A549 (cell line): ENCODE results near the gene PRELID3B. TPM values are rescaled to one million over a fixed set of nuclear protein-coding genes. Genes with fewer than 3 reads are reported as not detected.

ENCODE experiments used
- ATAC-seq, 2 experiments: fragments of 200-7000 bp in 1 of 2; fragments of >200 bp in 1 of 2; cut with Nextera tagmentation in 1 of 2; cut with Tn5 transposase in 1 of 2; 3 replicates each; pipeline versions ENCODE4 v1.8.0 to v1.9.1; 2018 to 2020; ENCODE audit warnings: mild to moderate bottlenecking in 1 of 2, moderate library complexity in 1 of 2
- CTCF ChIA-PET: fragments of 300-600 bp; sonication (Branson Sonifier 250); formaldehyde crosslinking; extraction: SDS; loops from one replicate; lab custom pipeline; 2021; ENCODE audit warnings: antibody characterized with exemption, inconsistent platforms; lab: Yijun Ruan, JAX
- POLR2A ChIA-PET: fragments of 350-600 bp; formaldehyde crosslinking; extraction: SDS; loops from one replicate; lab custom pipeline; 2021; ENCODE audit warnings: antibody characterized with exemption, inconsistent platforms; lab: Yijun Ruan, JAX
- DNase-seq, 2 experiments: peaks; one replicate each; pipeline versions ENCODE4 v3.0.0 to v3.0.0-alpha.2; 2011 to 2016; ENCODE audit warnings: low read depth in 1 of 2, low spot score in 1 of 2
- FAIRE-seq: peaks from 2 replicates; lab custom pipeline; 2011; peaks lifted over from hg19 to GRCh38; lab: Jason Lieb, UNC
- H3K27ac ChIP-seq, 2 experiments: fragments of >200 bp; sonication (Bioruptor Twin); formaldehyde crosslinking; 3 replicates each; pipeline ENCODE4 v1.5.1; 2016 to 2017
- H3K4me1 ChIP-seq: fragments of >200 bp; sonication (Bioruptor Twin); formaldehyde crosslinking; 3 replicates; pipeline ENCODE4 v1.6.1; 2016
- H3K4me2 ChIP-seq: fragments of >200 bp; sonication (Bioruptor Twin); formaldehyde crosslinking; 3 replicates; pipeline ENCODE4 v1.6.1; 2016
- H3K4me3 ChIP-seq: fragments of >200 bp; sonication (Bioruptor Twin); formaldehyde crosslinking; 3 replicates; pipeline ENCODE4 v1.5.1; 2016
- H3K9me3 ChIP-seq: fragments of >200 bp; sonication (Bioruptor Twin); formaldehyde crosslinking; 3 replicates; pipeline ENCODE4 v1.6.1; 2016
- CHD2 ChIP-seq: fragments of 150-350 bp; IDR thresholded peaks from 2 replicates; pipeline ENCODE4 v1.6.1; 2014; ENCODE audit warnings: low read length; ENCODE audit not compliant: partially characterized antibody
- EHMT2 ChIP-seq: fragments of 200-600 bp; sonication (generic); IDR thresholded peaks from 2 replicates; pipeline ENCODE4 v1.6.1; 2016; ENCODE audit warnings: antibody characterized with exemption, low read depth, mild to moderate bottlenecking, moderate library complexity
- EP300 ChIP-seq, 2 experiments: fragments of >200 bp; sonication (Bioruptor Twin); formaldehyde crosslinking; IDR thresholded peaks; 2 replicates in 1 of 2; 3 replicates in 1 of 2; pipeline ENCODE4 v1.6.1; 2016 to 2017
- FOSL2 ChIP-seq, 2 experiments: fragments of 450-650 bp in 1 of 2; fragments of >200 bp in 1 of 2; sonication (Bioruptor Twin) in 1 of 2; formaldehyde crosslinking; IDR thresholded peaks; 2 replicates each; pipeline versions ENCODE4 v1.5.0 to v1.6.1; 2016 to 2020; ENCODE audit warnings: mild to moderate bottlenecking in 1 of 2, moderate library complexity in 1 of 2
- GATA3 ChIP-seq: IDR thresholded peaks from 2 replicates; pipeline ENCODE4 v1.6.1; 2012; ENCODE audit warnings: borderline replicate concordance
- HOXA7 ChIP-seq: fragments of 250-450 bp; sonication (Bioruptor Pico); IDR thresholded peaks from 2 replicates; pipeline ENCODE4 v1.5.0; 2020; ENCODE audit warnings: mild to moderate bottlenecking, moderate library complexity
- HOXB13 ChIP-seq: fragments of 250-450 bp; sonication (Bioruptor Pico); IDR thresholded peaks from 2 replicates; pipeline ENCODE4 v1.5.0; 2020; ENCODE audit warnings: low read depth, mild to moderate bottlenecking, moderate library complexity
- HOXB5 ChIP-seq: fragments of 250-450 bp; sonication (Bioruptor Pico); IDR thresholded peaks from 2 replicates; pipeline ENCODE4 v1.5.0; 2020; ENCODE audit warnings: mild to moderate bottlenecking, moderate library complexity
- KDM5A ChIP-seq: fragments of 200-600 bp; sonication (generic); IDR thresholded peaks from 2 replicates; pipeline ENCODE4 v1.6.1; 2016; ENCODE audit warnings: antibody characterized with exemption, mild to moderate bottlenecking
- MAZ ChIP-seq: fragments of 150-350 bp; IDR thresholded peaks from 2 replicates; pipeline ENCODE4 v1.6.1; 2014; ENCODE audit warnings: antibody characterized with exemption, low read depth, low read length, borderline replicate concordance
- MYC ChIP-seq: IDR thresholded peaks from 2 replicates; pipeline ENCODE4 v1.6.1; 2012; ENCODE audit warnings: mild to moderate bottlenecking, inconsistent platforms, low read length, improper control_type of control experiment, borderline replicate concordance
- NFE2L2 ChIP-seq: fragments of 150-350 bp; conservative IDR thresholded peaks from 2 replicates; pipeline ENCODE4 v1.6.1; 2014; ENCODE audit warnings: low read length
- POLR2AphosphoS2 ChIP-seq: conservative IDR thresholded peaks from 2 replicates; pipeline ENCODE4 v1.6.1; 2012; ENCODE audit warnings: low read length, improper control_type of control experiment, inconsistent platforms
- RCOR1 ChIP-seq: fragments of 150-350 bp; IDR thresholded peaks from 2 replicates; pipeline ENCODE4 v1.6.1; 2014; ENCODE audit warnings: antibody characterized with exemption, low read length, low read depth
- RFX5 ChIP-seq: fragments of 450-650 bp; IDR thresholded peaks from 2 replicates; pipeline ENCODE4 v1.7.1; 2014; ENCODE audit warnings: antibody characterized with exemption, mild to moderate bottlenecking, moderate library complexity
- SREBF2 ChIP-seq: fragments of 450-650 bp; IDR thresholded peaks from 2 replicates; pipeline ENCODE4 v1.6.1; 2014; ENCODE audit warnings: mild to moderate bottlenecking, moderate library complexity
- ZFP36 ChIP-seq: fragments of 450-650 bp; IDR thresholded peaks from 2 replicates; pipeline ENCODE4 v1.6.1; 2014; ENCODE audit warnings: borderline replicate concordance; ENCODE audit not compliant: partially characterized antibody
- ZNF302 ChIP-seq: fragments of 250-450 bp; sonication (Bioruptor Pico); IDR thresholded peaks from 2 replicates; pipeline ENCODE4 v1.9.0; 2021; ENCODE audit warnings: inconsistent platforms, mild to moderate bottlenecking, moderate library complexity
- WGBS: methylation state at CpG from one replicate; pipeline ENCODE4 v1.1.6; 2017; ENCODE audit errors: missing lambda C conversion rate; 5-methylcytosine and 5-hydroxymethylcytosine counted together
- polyA plus RNA-seq, 4 experiments: library from polyadenylated mRNA; depleted of rRNA in 3 of 4; stranded (reverse); fragments of >200 nt; fragmentation: RNase III in 1 of 4; extraction: RNeasy Plus Mini Kit Qiagen cat#74134 plus additional on column Dnase treatment in 1 of 4; gene quantifications; 2 replicates in 3 of 4; 3 replicates in 1 of 4; pipeline ENCODE4 v1.2.3, GENCODE V29; 2011 to 2017
- TF ChIP-seq, protein P1 (sequence below): fragments of 250-450 bp; sonication (Bioruptor Pico); IDR thresholded peaks from 2 replicates; pipeline ENCODE4 v1.5.0; 2021; ENCODE audit warnings: mild to moderate bottlenecking, moderate library complexity, borderline replicate concordance
- TF ChIP-seq, protein P2 (sequence below): IDR thresholded peaks from 2 replicates; pipeline ENCODE4 v1.6.1; 2012; ENCODE audit warnings: low read depth, borderline replicate concordance
- TF ChIP-seq, protein P3 (sequence below): fragments of >200 bp; sonication (Bioruptor Twin); formaldehyde crosslinking; IDR thresholded peaks from 3 replicates; pipeline ENCODE4 v1.6.1; 2016
- TF ChIP-seq, protein P4 (sequence below): fragments of 450-650 bp; IDR thresholded peaks from 2 replicates; pipeline ENCODE4 v1.6.1; 2014; ENCODE audit warnings: antibody characterized with exemption
- TF ChIP-seq, protein P5 (sequence below): IDR thresholded peaks from 2 replicates; pipeline ENCODE4 v1.6.1; 2012
- TF ChIP-seq, protein P6 (sequence below): fragments of >200 bp; sonication (Bioruptor Twin); formaldehyde crosslinking; IDR thresholded peaks from 3 replicates; pipeline ENCODE4 v1.5.1; 2016

Gene PRELID3B
- polyA plus RNA-seq, 2 of the 4 experiments (the other 2 are of a cell fraction), result 85.6 to 143 TPM

DNA sequence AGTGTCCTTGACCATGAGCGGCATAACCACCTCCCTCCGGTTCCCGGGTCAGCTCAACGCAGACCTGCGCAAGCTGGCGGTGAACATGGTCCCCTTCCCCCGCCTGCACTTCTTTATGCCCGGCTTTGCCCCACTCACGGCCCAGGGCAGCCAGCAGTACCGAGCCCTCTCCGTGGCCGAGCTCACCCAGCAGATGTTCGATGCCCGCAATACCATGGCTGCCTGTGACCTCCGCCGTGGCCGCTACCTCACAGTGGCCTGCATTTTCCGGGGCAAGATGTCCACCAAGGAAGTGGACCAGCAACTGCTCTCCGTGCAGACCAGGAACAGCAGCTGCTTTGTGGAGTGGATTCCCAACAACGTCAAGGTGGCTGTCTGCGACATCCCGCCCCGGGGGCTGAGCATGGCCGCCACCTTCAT lies 18.5 kb downstream of the PRELID3B start:
- ChIA-PET POLR2A (interaction anchor here (1.5 kb wide), 1 partner anchor 8 kb away, joined by 10 read pairs; the partner anchor contains the start of gene ATP5F1E), CTCF (interaction anchor here (1.0 to 1.2 kb wide), 2 partner anchors 8 to 9 kb away, joined by 3 read pairs; partner anchors contain the start of gene ATP5F1E)
- Histone ChIP-seq H3K4me2 (no peak overlapping the region), H3K4me3 (no peak overlapping the region)
- WGBS, result 92% methylated on average over 24 of the region's 24 CpGs
- TF ChIP-seq, protein P1, sequence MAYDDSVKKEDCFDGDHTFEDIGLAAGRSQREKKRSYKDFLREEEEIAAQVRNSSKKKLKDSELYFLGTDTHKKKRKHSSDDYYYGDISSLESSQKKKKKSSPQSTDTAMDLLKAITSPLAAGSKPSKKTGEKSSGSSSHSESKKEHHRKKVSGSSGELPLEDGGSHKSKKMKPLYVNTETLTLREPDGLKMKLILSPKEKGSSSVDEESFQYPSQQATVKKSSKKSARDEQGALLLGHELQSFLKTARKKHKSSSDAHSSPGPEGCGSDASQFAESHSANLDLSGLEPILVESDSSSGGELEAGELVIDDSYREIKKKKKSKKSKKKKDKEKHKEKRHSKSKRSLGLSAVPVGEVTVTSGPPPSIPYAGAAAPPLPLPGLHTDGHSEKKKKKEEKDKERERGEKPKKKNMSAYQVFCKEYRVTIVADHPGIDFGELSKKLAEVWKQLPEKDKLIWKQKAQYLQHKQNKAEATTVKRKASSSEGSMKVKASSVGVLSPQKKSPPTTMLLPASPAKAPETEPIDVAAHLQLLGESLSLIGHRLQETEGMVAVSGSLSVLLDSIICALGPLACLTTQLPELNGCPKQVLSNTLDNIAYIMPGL (CRISPR knock-in tag), result no peak
- TF ChIP-seq, all 56 proteins: peak for 0
- H3K9me3 ChIP-seq, result no peaks in the 10 kb centered on the region
- ATAC-seq, result no peak
- peaks cover 11% of the 10 kb centered on the region for H3K4me1 ChIP-seq
- FAIRE-seq, result no peak
- DNase-seq, result no peak
- no peak overlapping the region for H3K27ac ChIP-seq

DNA sequence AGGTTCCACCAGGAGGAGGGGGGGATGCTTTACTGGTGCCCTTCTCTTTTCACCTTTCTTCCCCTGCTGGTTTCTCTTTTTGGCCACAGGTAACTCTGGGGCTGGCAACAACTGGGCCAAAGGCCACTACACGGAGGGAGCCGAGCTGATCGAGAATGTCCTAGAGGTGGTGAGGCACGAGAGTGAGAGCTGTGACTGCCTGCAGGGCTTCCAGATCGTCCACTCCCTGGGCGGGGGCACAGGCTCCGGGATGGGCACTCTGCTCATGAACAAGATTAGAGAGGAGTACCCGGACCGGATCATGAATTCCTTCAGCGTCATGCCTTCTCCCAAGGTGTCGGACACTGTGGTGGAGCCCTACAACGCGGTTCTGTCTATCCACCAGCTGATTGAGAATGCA lies 19.0 kb downstream of the PRELID3B start:
- CTCF ChIA-PET, result interaction anchor here (1.0 to 1.2 kb wide), 2 partner anchors 8 to 9 kb away, joined by 3 read pairs; partner anchors contain the start of gene ATP5F1E
- TF ChIP-seq SREBF2, result no peak
- TF ChIP-seq, protein P2, sequence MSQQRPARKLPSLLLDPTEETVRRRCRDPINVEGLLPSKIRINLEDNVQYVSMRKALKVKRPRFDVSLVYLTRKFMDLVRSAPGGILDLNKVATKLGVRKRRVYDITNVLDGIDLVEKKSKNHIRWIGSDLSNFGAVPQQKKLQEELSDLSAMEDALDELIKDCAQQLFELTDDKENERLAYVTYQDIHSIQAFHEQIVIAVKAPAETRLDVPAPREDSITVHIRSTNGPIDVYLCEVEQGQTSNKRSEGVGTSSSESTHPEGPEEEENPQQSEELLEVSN, result no peak
- TF ChIP-seq EP300 (IDR thresholded peaks at IDR 0.05), result no peak
- TF ChIP-seq, protein P3, sequence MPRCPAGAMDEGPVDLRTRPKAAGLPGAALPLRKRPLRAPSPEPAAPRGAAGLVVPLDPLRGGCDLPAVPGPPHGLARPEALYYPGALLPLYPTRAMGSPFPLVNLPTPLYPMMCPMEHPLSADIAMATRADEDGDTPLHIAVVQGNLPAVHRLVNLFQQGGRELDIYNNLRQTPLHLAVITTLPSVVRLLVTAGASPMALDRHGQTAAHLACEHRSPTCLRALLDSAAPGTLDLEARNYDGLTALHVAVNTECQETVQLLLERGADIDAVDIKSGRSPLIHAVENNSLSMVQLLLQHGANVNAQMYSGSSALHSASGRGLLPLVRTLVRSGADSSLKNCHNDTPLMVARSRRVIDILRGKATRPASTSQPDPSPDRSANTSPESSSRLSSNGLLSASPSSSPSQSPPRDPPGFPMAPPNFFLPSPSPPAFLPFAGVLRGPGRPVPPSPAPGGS, result no peak
- no peak for TF ChIP-seq NFE2L2
- no peak for TF ChIP-seq POLR2AphosphoS2
- no peak for TF ChIP-seq MYC
- TF ChIP-seq HOXB13 (CRISPR knock-in tag), result no peak
- no peak for TF ChIP-seq FOSL2 (IDR thresholded peaks at IDR 0.05)
- no peak for TF ChIP-seq FOSL2 (CRISPR knock-in tag; IDR thresholded peaks at IDR 0.05)
- TF ChIP-seq, protein P1 (CRISPR knock-in tag), result no peak
- TF ChIP-seq EHMT2, result no peak
- TF ChIP-seq, protein P4, sequence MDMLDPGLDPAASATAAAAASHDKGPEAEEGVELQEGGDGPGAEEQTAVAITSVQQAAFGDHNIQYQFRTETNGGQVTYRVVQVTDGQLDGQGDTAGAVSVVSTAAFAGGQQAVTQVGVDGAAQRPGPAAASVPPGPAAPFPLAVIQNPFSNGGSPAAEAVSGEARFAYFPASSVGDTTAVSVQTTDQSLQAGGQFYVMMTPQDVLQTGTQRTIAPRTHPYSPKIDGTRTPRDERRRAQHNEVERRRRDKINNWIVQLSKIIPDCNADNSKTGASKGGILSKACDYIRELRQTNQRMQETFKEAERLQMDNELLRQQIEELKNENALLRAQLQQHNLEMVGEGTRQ, result no peak
- no peak for TF ChIP-seq HOXB5 (CRISPR knock-in tag)
- TF ChIP-seq, all 56 proteins: peak for 0
- no peak for FAIRE-seq
- 91% methylated on average over 13 of the region's 13 CpGs for WGBS
- no peak for DNase-seq
- peaks cover 6% of the 10 kb centered on the region for H3K4me1 ChIP-seq
- H3K4me2 ChIP-seq, result no peak overlapping the region
- H3K27ac ChIP-seq, result no peak overlapping the region
- H3K9me3 ChIP-seq, result no peaks in the 10 kb centered on the region
- no peak overlapping the region for H3K4me3 ChIP-seq
- ATAC-seq, result no peak
- POLR2A ChIA-PET, result interaction anchor here (1.5 kb wide), 1 partner anchor 9 kb away, joined by 10 read pairs; the partner anchor contains the start of gene ATP5F1E

DNA sequence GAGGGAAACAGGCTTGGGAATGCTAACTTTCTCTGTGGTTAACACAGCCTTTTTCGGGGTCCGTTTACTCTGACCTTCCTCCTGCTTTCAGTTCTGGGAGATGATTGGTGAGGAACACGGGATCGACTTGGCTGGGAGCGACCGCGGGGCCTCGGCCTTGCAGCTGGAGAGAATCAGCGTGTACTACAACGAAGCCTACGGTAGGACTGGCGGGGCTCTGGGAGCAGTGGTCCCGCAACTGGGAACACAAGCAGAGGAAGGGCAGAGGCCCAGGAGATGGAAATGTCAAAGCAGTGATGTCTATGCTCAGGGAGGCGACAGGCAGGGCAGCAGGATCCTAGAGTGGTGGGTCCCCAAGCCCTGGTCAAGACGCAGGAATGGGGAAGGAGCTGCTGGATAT lies 19.8 kb downstream of the PRELID3B start:
- ChIA-PET POLR2A (interaction anchor here (1.5 kb wide), 1 partner anchor 10 kb away, joined by 10 read pairs; the partner anchor contains the start of gene ATP5F1E), CTCF (interaction anchor here (0.9 to 1.3 kb wide), 3 partner anchors 9 to 473 kb away, joined by 3 to 4 read pairs (median 3); no protein-coding TSS in a partner anchor)
- 96% methylated on average over 15 of the region's 15 CpGs for WGBS
- FAIRE-seq (no peak), DNase-seq (no peak), ATAC-seq (no peak)
- Histone ChIP-seq H3K4me2 (no peak overlapping the region), H3K4me3 (no peak overlapping the region), H3K4me1 (no peaks in the 10 kb centered on the region), H3K9me3 (no peaks in the 10 kb centered on the region), H3K27ac (no peak overlapping the region)
- TF ChIP-seq CHD2 (no peak), RCOR1 (no peak), KDM5A (no peak), ZFP36 (no peak), MAZ (no peak), EP300 (IDR thresholded peaks at IDR 0.05) (no peak), RFX5 (no peak), ZNF302 (CRISPR knock-in tag) (no peak), GATA3 (no peak), HOXA7 (CRISPR knock-in tag) (no peak)
- TF ChIP-seq, protein P5, sequence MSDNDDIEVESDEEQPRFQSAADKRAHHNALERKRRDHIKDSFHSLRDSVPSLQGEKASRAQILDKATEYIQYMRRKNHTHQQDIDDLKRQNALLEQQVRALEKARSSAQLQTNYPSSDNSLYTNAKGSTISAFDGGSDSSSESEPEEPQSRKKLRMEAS, result no peak
- TF ChIP-seq, protein P6, sequence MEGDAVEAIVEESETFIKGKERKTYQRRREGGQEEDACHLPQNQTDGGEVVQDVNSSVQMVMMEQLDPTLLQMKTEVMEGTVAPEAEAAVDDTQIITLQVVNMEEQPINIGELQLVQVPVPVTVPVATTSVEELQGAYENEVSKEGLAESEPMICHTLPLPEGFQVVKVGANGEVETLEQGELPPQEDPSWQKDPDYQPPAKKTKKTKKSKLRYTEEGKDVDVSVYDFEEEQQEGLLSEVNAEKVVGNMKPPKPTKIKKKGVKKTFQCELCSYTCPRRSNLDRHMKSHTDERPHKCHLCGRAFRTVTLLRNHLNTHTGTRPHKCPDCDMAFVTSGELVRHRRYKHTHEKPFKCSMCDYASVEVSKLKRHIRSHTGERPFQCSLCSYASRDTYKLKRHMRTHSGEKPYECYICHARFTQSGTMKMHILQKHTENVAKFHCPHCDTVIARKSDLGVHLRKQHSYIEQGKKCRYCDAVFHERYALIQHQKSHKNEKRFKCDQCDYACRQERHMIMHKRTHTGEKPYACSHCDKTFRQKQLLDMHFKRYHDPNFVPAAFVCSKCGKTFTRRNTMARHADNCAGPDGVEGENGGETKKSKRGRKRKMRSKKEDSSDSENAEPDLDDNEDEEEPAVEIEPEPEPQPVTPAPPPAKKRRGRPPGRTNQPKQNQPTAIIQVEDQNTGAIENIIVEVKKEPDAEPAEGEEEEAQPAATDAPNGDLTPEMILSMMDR, result no peak
